GM21717 (cell line): ENCODE data around the gene DPM1.

Source experiments
- ATAC-seq: cut with Tn5 transposase; IDR thresholded peaks from one replicate; pipeline ENCODE4 v1.9.1; 2021; ENCODE audit warnings: mild to moderate bottlenecking, moderate library complexity; ENCODE audit not compliant: unreplicated experiment

Gene DPM1

GRCh38 chr20:50957798-50958614 lies at the start of gene DPM1:
DPM1 (minus strand) TSS chr20:50958532; CDS start chr20:50958523, 9 bp downstream.
- peak; percentile 74 for ATAC-seq

- no peak for ATAC-seq
Observed at GRCh38 chr20:51005214-51005613, 46.9 kb upstream of the DPM1 start.

- ATAC-seq: no peak
Observed at GRCh38 chr20:51004781-51005180, 46.4 kb upstream of the DPM1 start.

GRCh38 chr20:51004305-51004727 lies 46.0 kb upstream of the DPM1 start:
- no peak for ATAC-seq

GRCh38 chr20:51003753-51004152 lies 45.4 kb upstream of the DPM1 start:
- ATAC-seq: no peak

GRCh38 chr20:51002633-51003032 lies 44.3 kb upstream of the DPM1 start:
- ATAC-seq: no peak

GRCh38 chr20:51001430-51002265 lies 43.3 kb upstream of the DPM1 start:
- ATAC-seq: no peak

- no peak for ATAC-seq
Observed at GRCh38 chr20:50999355-50999754, 41.0 kb upstream of the DPM1 start.

- ATAC-seq: no peak
Observed at GRCh38 chr20:50996901-50997865, 38.9 kb upstream of the DPM1 start.

GRCh38 chr20:50995506-50995905 lies 37.2 kb upstream of the DPM1 start:
- no peak for ATAC-seq

- no peak for ATAC-seq
Observed at GRCh38 chr20:50993876-50994275, 35.5 kb upstream of the DPM1 start.

- ATAC-seq: peak; percentile 80
Observed at GRCh38 chr20:50992733-50993457, 34.6 kb upstream of the DPM1 start.

- no peak for ATAC-seq
Observed at GRCh38 chr20:50992336-50992732, 34.0 kb upstream of the DPM1 start.

- no peak for ATAC-seq
Observed at GRCh38 chr20:50991076-50991475, 32.7 kb upstream of the DPM1 start.

- no peak for ATAC-seq
Observed at GRCh38 chr20:50987493-50988210, 29.3 kb upstream of the DPM1 start.

GRCh38 chr20:50983321-50983720 lies 25.0 kb upstream of the DPM1 start:
- no peak for ATAC-seq

- no peak for ATAC-seq
Observed at GRCh38 chr20:50982363-50982762, 24.0 kb upstream of the DPM1 start.

GRCh38 chr20:50981714-50982048 lies 23.3 kb upstream of the DPM1 start:
- no peak for ATAC-seq

GRCh38 chr20:50980851-50981713 lies 22.8 kb upstream of the DPM1 start:
- no peak for ATAC-seq
